ENCODE measurements around the gene LRRC8D.

DNA sequence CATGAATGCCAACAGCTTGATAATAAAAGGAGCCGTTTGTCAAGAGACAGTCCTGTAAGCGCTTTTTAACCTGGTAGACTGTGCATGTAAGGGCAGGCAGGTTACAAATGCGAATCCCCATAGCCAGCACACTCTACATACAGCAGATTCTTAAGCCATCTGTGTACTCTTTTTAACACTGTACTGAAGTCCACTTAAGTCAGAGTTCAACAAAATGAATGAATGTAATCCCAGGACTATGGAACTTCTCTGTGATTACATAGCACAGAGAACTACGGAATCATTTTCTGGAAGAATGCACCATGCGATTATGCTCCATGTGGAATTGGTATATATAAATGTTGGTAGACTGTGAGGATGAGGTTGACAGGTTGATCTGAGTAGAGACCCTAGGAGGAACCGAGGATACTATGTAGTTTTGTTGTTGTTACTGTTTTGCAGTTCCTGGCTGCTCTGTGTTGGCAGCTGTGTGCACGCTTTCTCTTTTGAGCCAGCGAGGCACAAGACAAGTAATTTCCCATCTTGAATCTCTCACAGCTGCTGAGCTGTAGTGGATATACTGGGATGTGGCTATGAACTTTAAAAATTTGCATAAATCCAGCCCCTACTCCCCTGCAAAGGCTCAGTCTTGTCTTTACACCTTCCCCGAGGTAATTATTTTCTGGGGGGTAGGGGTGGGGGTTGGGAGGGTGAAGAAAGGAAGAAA lies 21.9 kb downstream of the LRRC8D start:
- TF ChIP-seq, protein P1, sequence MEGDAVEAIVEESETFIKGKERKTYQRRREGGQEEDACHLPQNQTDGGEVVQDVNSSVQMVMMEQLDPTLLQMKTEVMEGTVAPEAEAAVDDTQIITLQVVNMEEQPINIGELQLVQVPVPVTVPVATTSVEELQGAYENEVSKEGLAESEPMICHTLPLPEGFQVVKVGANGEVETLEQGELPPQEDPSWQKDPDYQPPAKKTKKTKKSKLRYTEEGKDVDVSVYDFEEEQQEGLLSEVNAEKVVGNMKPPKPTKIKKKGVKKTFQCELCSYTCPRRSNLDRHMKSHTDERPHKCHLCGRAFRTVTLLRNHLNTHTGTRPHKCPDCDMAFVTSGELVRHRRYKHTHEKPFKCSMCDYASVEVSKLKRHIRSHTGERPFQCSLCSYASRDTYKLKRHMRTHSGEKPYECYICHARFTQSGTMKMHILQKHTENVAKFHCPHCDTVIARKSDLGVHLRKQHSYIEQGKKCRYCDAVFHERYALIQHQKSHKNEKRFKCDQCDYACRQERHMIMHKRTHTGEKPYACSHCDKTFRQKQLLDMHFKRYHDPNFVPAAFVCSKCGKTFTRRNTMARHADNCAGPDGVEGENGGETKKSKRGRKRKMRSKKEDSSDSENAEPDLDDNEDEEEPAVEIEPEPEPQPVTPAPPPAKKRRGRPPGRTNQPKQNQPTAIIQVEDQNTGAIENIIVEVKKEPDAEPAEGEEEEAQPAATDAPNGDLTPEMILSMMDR (IDR thresholded peaks at IDR 0.05): no peak
- TF ChIP-seq POLR2A (IDR thresholded peaks at IDR 0.05): no peak

All from esophagus squamous epithelium (tissue), 4 donors.